ENCODE data around the gene PCK1. TPM values are rescaled to one million over a fixed set of nuclear protein-coding genes. Genes with fewer than 3 reads are reported as not detected.

PCK1 gene
- total RNA-seq, 4 donors from 2014 or later, result 103 to 386 (median 203) TPM

DNA sequence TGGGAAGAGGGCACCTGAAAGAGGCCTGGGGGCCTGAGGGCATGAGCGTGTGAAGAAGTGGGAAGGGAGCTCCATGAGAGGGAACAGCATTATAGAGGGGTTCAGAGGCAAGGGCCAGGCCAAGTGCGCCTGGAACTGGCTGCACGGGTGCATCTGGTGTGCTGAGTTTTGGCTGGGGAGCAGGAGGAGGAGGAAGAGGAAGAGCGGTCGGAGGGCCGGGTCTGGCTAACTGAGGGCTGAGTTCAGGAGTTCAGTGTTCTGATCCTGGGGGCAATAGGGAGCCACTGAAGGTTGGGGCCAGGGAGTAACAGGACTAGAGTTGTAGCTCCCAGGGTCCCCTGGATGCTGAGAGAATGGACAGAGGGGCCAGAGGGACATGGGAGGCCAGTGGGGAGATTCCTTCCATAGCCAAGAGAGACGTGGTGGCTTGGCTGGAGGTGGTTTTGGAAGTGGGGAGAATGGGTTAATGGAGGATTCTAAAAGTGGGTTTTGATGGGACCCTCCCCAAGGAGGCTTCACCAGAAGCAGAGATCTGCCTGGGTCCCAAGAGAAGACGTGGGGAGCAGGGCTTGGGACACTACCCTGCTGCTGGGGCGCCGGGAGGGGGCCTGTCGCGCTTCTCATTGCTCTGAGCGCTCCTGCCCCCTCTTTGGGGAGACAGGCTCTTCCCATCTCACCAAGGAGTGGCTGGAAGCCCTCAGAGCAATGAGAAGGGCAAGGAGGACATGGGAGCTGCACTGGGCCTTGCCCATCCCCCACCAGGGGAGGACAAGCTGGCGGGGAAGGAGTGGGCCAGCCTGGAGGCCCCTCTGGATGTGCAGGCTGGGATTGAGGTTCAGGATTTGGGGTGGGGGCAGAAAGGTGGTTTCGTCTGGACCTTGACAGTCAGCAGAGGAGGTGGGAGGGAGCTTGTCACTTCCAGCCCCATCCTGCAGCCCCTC is 30.6 kb downstream of the PCK1 start:
- no peak for DNase-seq (ENCODE audit: low spot score)
- TF ChIP-seq, protein P1, sequence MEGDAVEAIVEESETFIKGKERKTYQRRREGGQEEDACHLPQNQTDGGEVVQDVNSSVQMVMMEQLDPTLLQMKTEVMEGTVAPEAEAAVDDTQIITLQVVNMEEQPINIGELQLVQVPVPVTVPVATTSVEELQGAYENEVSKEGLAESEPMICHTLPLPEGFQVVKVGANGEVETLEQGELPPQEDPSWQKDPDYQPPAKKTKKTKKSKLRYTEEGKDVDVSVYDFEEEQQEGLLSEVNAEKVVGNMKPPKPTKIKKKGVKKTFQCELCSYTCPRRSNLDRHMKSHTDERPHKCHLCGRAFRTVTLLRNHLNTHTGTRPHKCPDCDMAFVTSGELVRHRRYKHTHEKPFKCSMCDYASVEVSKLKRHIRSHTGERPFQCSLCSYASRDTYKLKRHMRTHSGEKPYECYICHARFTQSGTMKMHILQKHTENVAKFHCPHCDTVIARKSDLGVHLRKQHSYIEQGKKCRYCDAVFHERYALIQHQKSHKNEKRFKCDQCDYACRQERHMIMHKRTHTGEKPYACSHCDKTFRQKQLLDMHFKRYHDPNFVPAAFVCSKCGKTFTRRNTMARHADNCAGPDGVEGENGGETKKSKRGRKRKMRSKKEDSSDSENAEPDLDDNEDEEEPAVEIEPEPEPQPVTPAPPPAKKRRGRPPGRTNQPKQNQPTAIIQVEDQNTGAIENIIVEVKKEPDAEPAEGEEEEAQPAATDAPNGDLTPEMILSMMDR (IDR thresholded peaks at IDR 0.05), result no peak
- no peak for ATAC-seq (ENCODE audit: low FRiP score)

DNA sequence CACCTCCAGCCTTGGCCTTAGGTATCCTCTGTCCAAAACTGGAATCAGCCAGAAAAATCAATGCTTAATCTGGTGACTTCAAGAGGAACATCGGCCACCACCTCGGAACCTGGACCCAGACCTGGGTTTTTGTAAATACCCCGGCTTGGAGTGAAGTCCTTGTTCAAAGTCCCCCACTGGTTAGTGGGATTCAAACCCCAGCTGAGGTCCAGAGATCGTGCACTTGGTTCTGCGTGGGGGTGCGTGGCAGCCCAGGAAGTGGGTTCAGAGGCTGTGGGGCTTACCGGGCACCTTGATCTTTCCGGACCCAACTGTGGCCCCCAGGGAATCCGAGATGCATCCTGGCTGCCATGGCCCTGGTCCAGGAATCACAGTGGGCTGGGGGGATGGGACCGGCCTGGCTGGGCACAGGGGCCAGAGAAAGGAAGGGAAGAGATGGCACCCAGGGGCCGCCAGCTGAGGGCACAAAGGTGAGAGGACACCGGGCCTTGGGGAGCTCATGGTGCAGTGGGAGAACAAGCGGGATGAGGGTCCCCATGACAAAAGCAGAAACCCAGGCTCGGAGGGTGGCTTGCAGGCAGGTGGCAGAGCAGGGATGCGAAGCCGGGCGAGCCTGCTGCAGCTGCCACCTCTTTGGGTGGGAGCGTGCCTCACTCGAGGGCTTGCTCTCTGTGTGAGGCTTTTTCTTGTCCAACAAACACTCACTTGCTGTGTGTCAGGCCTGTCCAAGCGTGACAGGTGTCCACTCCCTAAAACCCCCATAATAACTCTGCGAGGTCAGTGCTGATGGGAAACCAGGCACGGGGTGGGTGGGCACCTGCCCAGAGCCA is 31.6 kb downstream of the PCK1 start:
- ATAC-seq (ENCODE audit: low FRiP score) (no peak), DNase-seq (ENCODE audit: low spot score) (no peak)
- TF ChIP-seq, protein P1 (IDR thresholded peaks at IDR 0.05), result no peak

DNA sequence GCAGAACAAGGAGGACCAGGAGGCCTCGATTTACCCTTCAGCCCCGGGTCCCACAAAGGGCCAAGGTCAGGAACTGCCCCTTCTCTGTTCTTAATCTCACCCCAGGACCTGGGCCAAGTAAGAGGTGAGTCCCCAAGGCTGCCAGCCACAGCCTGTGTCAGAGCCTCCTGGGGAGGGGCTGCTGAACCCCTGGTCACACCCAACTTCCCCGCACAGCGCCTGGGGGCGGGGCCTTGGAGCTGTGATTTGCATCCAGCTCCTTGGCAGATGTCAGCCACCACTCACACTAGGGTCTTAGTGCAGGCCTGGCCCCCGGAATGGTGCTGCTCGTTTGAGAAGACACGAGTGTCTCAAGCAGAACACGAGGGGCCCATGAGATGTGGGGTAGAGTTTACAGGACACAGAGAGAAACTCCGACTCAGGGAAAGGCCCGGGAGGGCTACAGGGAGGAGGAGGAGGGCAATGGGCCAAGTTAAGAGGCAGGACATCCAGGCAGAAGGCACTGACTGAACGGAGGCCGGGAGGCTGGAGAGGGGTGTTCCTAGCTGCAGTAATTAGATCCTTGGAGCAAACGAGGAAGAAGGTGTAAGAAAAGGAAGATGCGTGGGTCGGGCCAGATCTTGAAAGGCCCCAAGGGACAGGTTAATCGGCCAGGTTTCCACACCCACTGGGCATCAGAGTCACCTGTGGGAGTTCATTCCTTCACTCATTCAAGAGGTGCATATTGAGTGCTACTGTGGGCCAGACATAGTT is 32.4 kb downstream of the PCK1 start:
- ATAC-seq (ENCODE audit: low FRiP score) (no peak), DNase-seq (ENCODE audit: low spot score) (no peak)
- TF ChIP-seq, protein P1 (IDR thresholded peaks at IDR 0.05), result no peak

DNA sequence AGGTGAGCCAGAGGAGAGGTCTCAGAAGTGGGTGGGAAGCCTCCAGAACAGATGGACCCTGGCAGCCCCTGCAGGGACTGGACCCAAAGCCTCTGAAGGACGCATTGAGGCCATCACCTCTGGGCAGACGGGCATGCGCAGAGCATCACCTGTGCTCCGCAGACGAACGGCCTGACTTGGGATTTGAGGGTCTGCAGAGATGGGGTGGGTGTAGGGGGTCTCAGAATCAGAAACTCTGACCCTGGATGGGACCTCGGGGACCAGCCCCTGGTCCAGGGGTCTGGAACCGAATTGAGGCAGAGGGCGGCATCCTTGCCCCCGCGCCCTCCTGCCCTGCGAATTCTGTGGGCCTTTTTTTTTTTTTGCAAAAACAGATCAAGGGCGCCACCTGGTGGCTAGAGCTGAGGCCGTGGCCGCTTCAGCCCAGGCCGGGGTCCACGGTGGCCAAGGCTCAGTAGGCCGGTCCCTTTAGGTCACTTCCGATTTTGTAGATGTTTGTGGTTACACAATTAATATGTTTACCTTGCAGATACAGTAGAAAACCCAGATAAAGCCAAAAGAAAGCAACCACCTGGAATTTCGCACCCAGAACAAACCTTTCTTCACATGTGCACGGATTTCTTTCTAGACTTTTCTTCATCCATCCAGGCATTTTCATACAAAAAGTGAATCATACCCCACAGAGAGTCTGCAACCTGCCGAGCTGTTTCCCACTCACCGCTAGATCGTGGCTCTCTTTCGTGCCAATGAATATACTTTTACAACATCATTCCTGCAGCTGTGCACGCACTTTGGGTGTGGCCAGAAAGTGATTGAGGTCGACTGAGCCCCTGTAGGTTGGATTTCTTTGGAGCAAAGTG is 33.4 kb downstream of the PCK1 start:
- TF ChIP-seq, protein P1 (IDR thresholded peaks at IDR 0.05), result peak in 2 of 3 donors; percentile 48 to 55
- peak; percentile 48 for DNase-seq (ENCODE audit: low spot score)
- ATAC-seq (ENCODE audit: low FRiP score), result no peak

DNA sequence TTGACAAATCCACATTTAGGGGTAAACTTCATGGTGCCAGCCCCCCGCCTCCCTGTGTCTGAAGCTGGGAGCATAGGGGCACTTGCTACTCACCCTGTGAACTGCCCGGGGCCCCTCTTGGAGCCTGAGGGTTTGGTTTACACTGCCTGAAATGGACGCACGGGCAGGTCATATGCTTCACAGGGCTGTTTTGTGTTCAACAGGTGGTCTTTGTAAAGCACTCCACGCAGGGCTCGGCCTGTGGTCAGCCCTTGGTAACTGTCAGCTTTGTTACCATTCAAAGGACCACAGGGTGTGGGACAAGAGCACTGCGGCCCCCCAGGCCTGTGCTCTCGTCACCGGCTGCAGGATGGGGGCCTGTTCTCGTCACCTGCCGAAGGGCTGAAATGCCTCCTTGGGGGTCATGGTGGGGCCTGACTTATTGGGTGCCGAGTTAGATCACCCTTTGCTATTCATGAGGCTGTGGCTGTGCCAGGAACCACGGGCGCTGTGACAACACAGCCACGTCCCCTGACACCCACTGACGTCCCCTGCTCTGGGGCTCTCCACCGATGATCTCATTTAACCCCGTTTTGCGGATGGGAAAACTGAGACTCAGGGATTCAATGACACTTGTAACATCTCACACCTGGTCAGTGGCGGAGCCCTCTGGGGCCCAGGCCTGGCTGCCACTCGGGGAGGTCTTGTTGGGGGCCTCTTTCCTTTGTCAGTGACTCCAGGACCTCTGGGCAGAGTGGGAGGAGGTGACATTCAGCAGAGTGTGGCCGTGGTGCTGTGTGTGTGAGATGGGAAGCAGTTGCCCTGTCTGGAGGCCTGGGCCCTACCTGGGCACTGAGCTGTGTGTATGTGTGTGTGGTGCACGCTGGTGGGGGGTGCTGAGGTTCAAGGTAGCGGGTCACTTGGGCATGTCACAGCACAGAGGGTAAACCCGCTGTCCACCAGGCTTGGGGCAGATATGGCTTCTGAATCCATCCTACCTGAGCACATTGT is 34.4 kb downstream of the PCK1 start:
- no peak for ATAC-seq (ENCODE audit: low FRiP score)
- no peak for DNase-seq (ENCODE audit: low spot score)
- TF ChIP-seq, protein P1 (IDR thresholded peaks at IDR 0.05), result no peak
